CD8-positive, alpha-beta memory T cell (primary cell): Measurements from ENCODE around the gene TYMS. TPM values are rescaled to one million over a fixed set of nuclear protein-coding genes. Genes with fewer than 3 reads are reported as not detected.

Experiments
- CTCF ChIA-PET: fragments of 350-600 bp; sonication (Branson Sonifier 250); formaldehyde crosslinking; loops from one replicate; lab custom pipeline; 2021; ENCODE audit warnings: antibody characterized with exemption; lab: Charles Lee
- POLR2A ChIA-PET: fragments of 350-600 bp; sonication (Branson Sonifier 250); formaldehyde crosslinking; loops from one replicate; lab custom pipeline; 2021; ENCODE audit warnings: antibody characterized with exemption; lab: Charles Lee
- DNase-seq, 5 donors: peaks; one replicate each; pipeline versions ENCODE4 v3.0.0 to v3.0.0-alpha.2; 2020 to 2022; ENCODE audit warnings: mixed read lengths in 1 of 5
- H3K27ac ChIP-seq: one replicate; pipeline ENCODE4 v1.7.0; 2013; ENCODE audit warnings: low read depth, mild to moderate bottlenecking, low read length, moderate library complexity
- H3K27me3 ChIP-seq: 2 replicates; pipeline ENCODE4 v1.7.0; 2013; ENCODE audit warnings: low read length, mild to moderate bottlenecking; ENCODE audit not compliant: insufficient read depth, poor library complexity, severe bottlenecking
- H3K36me3 ChIP-seq: 2 replicates; pipeline ENCODE4 v1.7.0; 2013; ENCODE audit warnings: mild to moderate bottlenecking, low read length, moderate library complexity; ENCODE audit not compliant: insufficient read depth
- H3K4me1 ChIP-seq: 2 replicates; pipeline ENCODE4 v1.7.0; 2013; ENCODE audit warnings: mild to moderate bottlenecking, low read length, moderate library complexity; ENCODE audit not compliant: insufficient read depth
- H3K4me3 ChIP-seq: 2 replicates; pipeline ENCODE4 v1.7.0; 2013; ENCODE audit warnings: mild to moderate bottlenecking, low read length
- H3K9me3 ChIP-seq: 2 replicates; pipeline ENCODE4 v1.7.0; 2013; ENCODE audit warnings: mild to moderate bottlenecking, low read length
- H3K27ac Mint-ChIP-seq, 8 donors: one replicate each; pipeline ENCODE4 v1.8.0; 2020 to 2021; ENCODE audit warnings: mixed read lengths in 8 of 8, mild to moderate bottlenecking in 6 of 8, inconsistent platforms in 3 of 8, moderate library complexity in 3 of 8
- H3K27me3 Mint-ChIP-seq, 2 donors: one replicate each; pipeline ENCODE4 v1.8.0; 2020 to 2021; ENCODE audit warnings: mixed read lengths in 2 of 2, mild to moderate bottlenecking in 1 of 2, moderate library complexity in 1 of 2
- H3K36me3 Mint-ChIP-seq, 3 donors: one replicate each; pipeline ENCODE4 v1.8.0; 2020 to 2021; ENCODE audit warnings: mixed read lengths in 3 of 3, inconsistent platforms in 1 of 3, mild to moderate bottlenecking in 1 of 3
- H3K4me1 Mint-ChIP-seq, 3 donors: one replicate each; pipeline ENCODE4 v1.8.0; 2020 to 2021; ENCODE audit warnings: mixed read lengths in 3 of 3, inconsistent platforms in 1 of 3, mild to moderate bottlenecking in 1 of 3
- H3K4me3 Mint-ChIP-seq, 7 donors: one replicate each; pipeline ENCODE4 v1.8.0; 2020 to 2021; ENCODE audit warnings: mixed read lengths in 7 of 7, mild to moderate bottlenecking in 6 of 7, moderate library complexity in 4 of 7, inconsistent platforms in 2 of 7
- H3K9me3 Mint-ChIP-seq, 5 donors: one replicate each; pipeline ENCODE4 v1.8.0; 2020 to 2022; ENCODE audit warnings: mixed read lengths in 5 of 5, mild to moderate bottlenecking in 3 of 5, moderate library complexity in 2 of 5, inconsistent platforms in 1 of 5
- polyA plus RNA-seq: library from polyadenylated mRNA; unstranded; fragments of 300-500 nt; fragmentation: Illumina TruSeq; gene quantifications from one replicate; pipeline ENCODE4 v1.2.3, GENCODE V29; 2021
- total RNA-seq, 2 experiments: library from RNA; stranded (reverse); gene quantifications; one replicate each; pipeline ENCODE4 v1.2.3, GENCODE V29; 2021

Gene TYMS
- total and polyA plus RNA-seq, 3 experiments from 2014 or later = 2.6 to 307 (median 297) TPM

DNA sequence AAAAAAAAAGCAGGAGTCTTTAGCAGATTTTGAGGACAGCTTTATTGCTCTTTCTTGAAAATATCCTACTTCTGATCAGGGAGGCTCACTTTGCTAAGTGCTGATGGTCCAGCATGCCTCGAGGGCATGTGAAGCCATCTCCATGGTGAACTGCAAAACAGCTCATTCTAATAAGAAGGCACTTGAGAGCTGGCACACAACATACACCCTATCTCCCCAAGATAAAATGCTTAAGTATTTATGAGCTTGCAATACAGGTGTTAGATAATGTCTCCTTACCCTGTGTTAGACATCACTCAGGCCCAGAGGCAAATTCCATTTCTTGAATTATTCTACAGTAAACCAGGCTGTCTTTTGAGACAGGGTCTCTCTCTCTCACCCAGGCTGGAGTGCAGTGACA, 52.3 kb downstream of the TYMS start:
- H3K4me1 Mint-ChIP-seq = peaks cover 30 to 52% (median 48%) of the 10 kb centered on the region in 3 donors
- Histone ChIP-seq H3K4me3 (no peak overlapping the region), H3K36me3 (no peaks in the 10 kb centered on the region), H3K27me3 (no peaks in the 10 kb centered on the region), H3K9me3 (no peaks in the 10 kb centered on the region), H3K4me1 (peaks cover 14% of the 10 kb centered on the region), H3K27ac (no peak overlapping the region)
- H3K4me3 Mint-ChIP-seq = peak overlapping the region in 6 of 7 donors; percentile 9 to 51 (median 38)
- ChIA-PET CTCF (interaction anchor here (0.8 to 1.7 kb wide), 2 partner anchors 23 to 121 kb away, joined by 3 to 6 read pairs; no protein-coding TSS in a partner anchor), POLR2A (no interaction called here)
- H3K27me3 Mint-ChIP-seq = peaks cover 0 to 6% of the 10 kb centered on the region in 2 donors
- peak overlapping the region in 4 of 8 donors; percentile 13 to 81 (median 48) for H3K27ac Mint-ChIP-seq
- H3K9me3 Mint-ChIP-seq = peaks cover 0 to 2% (median 0%) of the 10 kb centered on the region in 5 donors
- peaks cover 0 to 45% (median 15%) of the 10 kb centered on the region in 3 donors for H3K36me3 Mint-ChIP-seq
- no peak for DNase-seq

DNA sequence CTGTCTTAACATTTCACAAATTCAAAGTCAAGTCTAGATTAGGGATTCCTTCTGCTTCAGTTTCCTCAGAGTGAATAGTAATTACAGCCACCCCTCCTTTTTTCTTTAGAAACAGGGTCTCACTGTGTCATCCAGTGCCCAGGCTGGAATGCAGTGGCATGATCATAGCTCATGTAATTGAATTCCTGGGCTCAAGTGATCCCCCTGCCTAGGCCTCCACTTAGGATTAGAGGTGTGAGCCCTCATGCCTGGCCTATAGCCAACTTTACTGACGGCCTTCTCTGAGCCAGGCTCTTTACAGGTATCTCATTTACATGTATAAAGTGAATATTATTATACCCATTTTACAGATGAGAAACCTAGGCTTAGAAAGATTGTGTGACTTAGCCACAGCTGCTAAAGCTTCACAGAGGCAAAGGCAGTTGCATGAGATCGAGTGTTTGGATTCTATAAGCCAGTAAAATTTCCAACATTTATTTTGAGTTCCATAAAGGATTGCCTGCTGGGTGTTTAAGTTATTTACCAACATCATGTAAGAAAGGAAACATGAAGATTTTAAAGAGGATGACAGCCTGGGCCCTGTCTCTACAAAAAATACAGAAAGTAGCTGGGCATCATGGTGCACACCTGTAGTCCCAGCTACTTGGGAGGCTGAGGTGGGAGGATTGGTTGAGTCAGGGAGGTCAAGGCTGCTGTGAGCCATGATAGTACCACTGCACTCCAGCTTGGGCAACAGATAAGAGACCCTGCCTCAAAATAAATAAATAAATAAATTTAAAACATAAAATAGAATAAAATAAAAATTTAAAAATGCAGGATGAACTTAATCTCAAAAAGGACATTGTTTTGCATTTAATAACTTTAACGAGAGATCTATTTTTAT, 53.2 kb downstream of the TYMS start:
- no peaks in the 10 kb centered on the region for H3K36me3 ChIP-seq
- ChIA-PET CTCF (interaction anchor here (0.8 to 1.7 kb wide), 3 partner anchors 29 to 129 kb away, joined by 4 to 6 read pairs (median 6); no protein-coding TSS in a partner anchor), POLR2A (interaction anchor here (1.2 kb wide), 1 partner anchor 102 kb away, joined by 3 read pairs; no protein-coding TSS in a partner anchor)
- no peaks in the 10 kb centered on the region for H3K9me3 ChIP-seq
- Mint-ChIP-seq H3K36me3 (peaks cover 0 to 36% (median 8%) of the 10 kb centered on the region in 3 donors), H3K27me3 (peaks cover 0 to 6% of the 10 kb centered on the region in 2 donors), H3K4me1 (peaks cover 28 to 44% (median 40%) of the 10 kb centered on the region in 3 donors), H3K27ac (peak overlapping the region in 6 of 8 donors; percentile 74 to 98 (median 96)), H3K9me3 (peaks cover 0 to 2% (median 0%) of the 10 kb centered on the region in 5 donors), H3K4me3 (peak overlapping the region; percentile 82 to 97 (median 86))
- H3K4me3 ChIP-seq = peak overlapping the region; percentile 88
- no peak overlapping the region for H3K27ac ChIP-seq
- H3K27me3 ChIP-seq = no peaks in the 10 kb centered on the region
- DNase-seq = no peak
- peaks cover 14% of the 10 kb centered on the region for H3K4me1 ChIP-seq

DNA sequence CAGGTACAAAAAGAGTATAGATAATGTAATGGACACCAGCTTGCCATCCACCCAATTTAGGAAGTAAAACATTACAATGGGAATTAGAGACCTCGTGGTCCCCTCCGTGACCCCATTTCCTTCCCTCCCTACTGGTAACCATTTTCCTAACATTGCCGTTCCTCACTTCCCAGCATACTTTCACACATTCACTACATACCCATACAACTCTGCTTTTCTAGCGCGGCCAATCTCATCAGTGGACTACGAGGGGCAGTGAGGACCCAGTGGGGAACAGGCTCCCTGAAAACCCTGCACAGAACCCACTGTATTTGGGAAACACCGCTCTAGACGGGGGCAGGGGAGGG, 53.8 kb downstream of the TYMS start:
- Histone ChIP-seq H3K4me1 (peaks cover 14% of the 10 kb centered on the region), H3K4me3 (peak overlapping the region; percentile 88), H3K27me3 (no peaks in the 10 kb centered on the region), H3K27ac (peak overlapping the region; percentile 92), H3K36me3 (no peaks in the 10 kb centered on the region), H3K9me3 (no peaks in the 10 kb centered on the region)
- peaks cover 0 to 31% (median 8%) of the 10 kb centered on the region in 3 donors for H3K36me3 Mint-ChIP-seq
- peaks cover 0 to 6% of the 10 kb centered on the region in 2 donors for H3K27me3 Mint-ChIP-seq
- H3K4me1 Mint-ChIP-seq = peaks cover 28 to 40% (median 38%) of the 10 kb centered on the region in 3 donors
- peak overlapping the region; percentile 84 to 98 (median 95) for H3K27ac Mint-ChIP-seq
- ChIA-PET POLR2A (interaction anchor here (1.2 kb wide), 1 partner anchor 101 kb away, joined by 3 read pairs; no protein-coding TSS in a partner anchor), CTCF (interaction anchor here (0.8 to 1.7 kb wide), 3 partner anchors 29 to 128 kb away, joined by 4 to 6 read pairs (median 6); no protein-coding TSS in a partner anchor)
- H3K9me3 Mint-ChIP-seq = peaks cover 0 to 2% (median 0%) of the 10 kb centered on the region in 5 donors
- no peak for DNase-seq
- peak overlapping the region; percentile 82 to 97 (median 86) for H3K4me3 Mint-ChIP-seq

DNA sequence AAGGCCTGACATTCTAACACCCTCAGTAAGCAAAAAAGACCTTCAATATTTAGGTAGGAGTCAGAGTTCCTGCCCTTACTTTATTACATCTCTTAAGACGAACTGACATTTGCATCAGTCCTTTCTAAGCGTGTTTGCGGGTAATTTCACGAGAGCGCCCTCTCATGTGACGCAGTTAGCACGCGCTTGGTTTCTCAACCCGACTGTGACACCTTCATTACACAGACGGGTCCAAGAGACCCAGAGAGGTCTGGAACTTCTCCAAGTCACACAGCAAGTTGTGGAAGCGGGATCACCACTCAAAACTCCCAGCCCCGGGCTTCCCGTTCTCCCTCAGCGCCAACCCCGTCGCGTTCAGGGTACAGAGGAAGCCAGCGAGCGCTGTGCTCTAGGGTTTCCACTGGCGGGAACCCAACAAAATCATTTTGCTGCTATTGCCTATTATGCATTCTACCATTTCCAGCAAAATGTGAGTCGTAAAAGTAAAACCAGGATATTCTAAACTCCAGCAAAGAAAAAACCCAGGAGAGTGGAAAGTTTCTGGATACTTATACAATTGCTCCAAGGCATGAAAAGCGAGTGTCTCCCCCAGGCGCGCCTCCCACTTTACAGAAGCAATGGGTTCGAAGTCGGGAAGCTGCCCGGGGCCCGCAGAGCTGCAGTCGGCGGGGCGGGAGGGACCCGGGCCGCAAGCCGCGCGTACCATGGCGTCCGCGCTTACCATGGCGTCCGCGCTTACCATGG, 54.4 kb downstream of the TYMS start:
- H3K27ac Mint-ChIP-seq = peak overlapping the region; percentile 84 to 98 (median 95)
- H3K4me1 Mint-ChIP-seq = peaks cover 28 to 37% (median 35%) of the 10 kb centered on the region in 3 donors
- H3K36me3 Mint-ChIP-seq = peaks cover 0 to 27% (median 8%) of the 10 kb centered on the region in 3 donors
- DNase-seq = peak; percentile 45 to 83 (median 80)
- POLR2A ChIA-PET = interaction anchor here (0.9 to 1.5 kb wide), 4 partner anchors 101 to 444 kb away, joined by 4 to 6 read pairs (median 4); partner anchors contain the start of gene THOC1
- H3K27ac ChIP-seq = peak overlapping the region; percentile 92
- H3K27me3 ChIP-seq = no peaks in the 10 kb centered on the region
- H3K4me3 Mint-ChIP-seq = peak overlapping the region; percentile 82 to 97 (median 86)
- H3K27me3 Mint-ChIP-seq = peaks cover 0 to 6% of the 10 kb centered on the region in 2 donors
- H3K9me3 ChIP-seq = no peaks in the 10 kb centered on the region
- CTCF ChIA-PET = interaction anchor here (1.0 to 1.7 kb wide), 8 partner anchors 14 to 128 kb away, joined by 3 to 8 read pairs (median 4); no protein-coding TSS in a partner anchor
- peaks cover 0 to 2% (median 0%) of the 10 kb centered on the region in 5 donors for H3K9me3 Mint-ChIP-seq
- H3K4me1 ChIP-seq = peaks cover 14% of the 10 kb centered on the region
- no peaks in the 10 kb centered on the region for H3K36me3 ChIP-seq
- H3K4me3 ChIP-seq = peak overlapping the region; percentile 88

DNA sequence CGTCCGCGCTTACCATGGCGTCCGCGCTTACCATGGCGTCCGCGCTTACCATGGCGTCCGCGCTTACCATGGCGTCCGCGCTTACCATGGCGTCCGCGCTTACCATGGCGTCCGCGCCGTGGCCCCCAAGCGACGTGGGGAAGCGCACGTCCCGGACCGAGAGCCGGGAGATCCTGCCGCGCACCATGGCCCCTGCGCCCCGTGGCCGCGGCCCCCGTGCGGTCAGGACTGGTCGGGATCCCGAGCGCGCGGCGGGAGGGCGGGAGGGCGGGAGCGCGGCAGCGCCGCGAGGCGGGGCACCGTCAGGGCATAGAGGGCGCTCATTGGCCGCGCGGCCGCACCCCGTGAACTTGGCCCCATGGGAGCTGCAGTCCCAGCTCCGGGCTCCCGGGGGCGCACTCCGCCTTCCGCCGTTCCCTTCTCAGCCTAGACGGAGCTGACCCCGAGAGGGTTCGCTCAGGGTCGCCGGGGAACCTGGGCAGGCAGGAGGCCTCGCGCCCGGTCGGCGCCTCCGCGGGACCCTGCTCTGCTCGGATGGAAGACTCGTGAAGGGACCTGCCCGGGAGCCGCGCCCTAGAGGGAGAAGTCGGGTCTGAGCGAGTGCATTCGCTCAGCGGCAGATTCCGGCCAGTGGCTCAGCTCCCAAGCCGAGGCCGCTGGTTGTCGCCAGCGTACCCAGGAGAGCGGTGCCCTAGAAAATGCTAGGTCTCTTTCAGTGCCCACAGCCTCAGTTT, 55.1 kb downstream of the TYMS start, which contains the start of gene ENOSF1:
ENOSF1 (minus strand) TSS at position 230 of the 734 bp plus-strand sequence; CDS start at position 187, 43 bp downstream.
- Mint-ChIP-seq H3K9me3 (peaks cover 0 to 2% (median 0%) of the 10 kb centered on the region in 5 donors), H3K4me1 (peaks cover 28 to 37% (median 35%) of the 10 kb centered on the region in 3 donors), H3K27me3 (peaks cover 0 to 6% of the 10 kb centered on the region in 2 donors), H3K27ac (peak within 1 kb of the TSS; percentile 84 to 98 (median 95)), H3K36me3 (peaks cover 0 to 24% (median 8%) of the 10 kb centered on the region in 3 donors), H3K4me3 (peak within 1 kb of the TSS; percentile 82 to 97 (median 86))
- H3K27me3 ChIP-seq = no peaks in the 10 kb centered on the region
- no peaks in the 10 kb centered on the region for H3K9me3 ChIP-seq
- H3K4me1 ChIP-seq = peaks cover 14% of the 10 kb centered on the region
- peak within 1 kb of the TSS; percentile 88 for H3K4me3 ChIP-seq
- no peaks in the 10 kb centered on the region for H3K36me3 ChIP-seq
- DNase-seq = peak; percentile 63 to 82 (median 77)
- ChIA-PET POLR2A (interaction anchor here (0.9 to 1.5 kb wide), 4 partner anchors 101 to 445 kb away, joined by 4 to 6 read pairs (median 4); partner anchors contain the start of gene THOC1), CTCF (interaction anchor here (1.0 to 1.4 kb wide), 7 partner anchors 14 to 127 kb away, joined by 3 to 8 read pairs (median 4); no protein-coding TSS in a partner anchor)
- peak within 1 kb of the TSS; percentile 92 for H3K27ac ChIP-seq

DNA sequence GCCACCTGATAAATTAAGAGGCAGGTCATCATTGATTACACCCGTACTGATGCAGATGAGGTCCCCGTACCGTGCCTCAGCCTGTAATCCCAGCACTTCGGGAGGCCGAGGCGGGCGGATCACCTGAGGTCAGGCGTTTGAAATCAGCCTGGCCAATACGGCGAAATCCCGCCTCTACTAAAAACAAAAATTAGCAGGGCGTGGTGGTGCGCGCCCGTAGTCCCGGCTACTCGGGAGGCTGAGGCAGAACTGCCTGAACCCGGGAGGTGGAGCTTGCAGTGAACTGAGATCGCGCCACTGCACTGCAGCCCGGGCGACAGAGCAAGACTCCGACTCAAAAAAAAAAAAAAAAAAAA, 55.7 kb downstream of the TYMS start:
- POLR2A ChIA-PET = interaction anchor here (0.9 to 1.5 kb wide), 4 partner anchors 100 to 445 kb away, joined by 4 to 6 read pairs (median 4); partner anchors contain the start of gene THOC1
- Mint-ChIP-seq H3K9me3 (peaks cover 0 to 2% (median 0%) of the 10 kb centered on the region in 5 donors), H3K27me3 (peaks cover 0 to 6% of the 10 kb centered on the region in 2 donors), H3K4me3 (peak overlapping the region; percentile 54 to 88 (median 70)), H3K36me3 (peaks cover 0 to 22% (median 8%) of the 10 kb centered on the region in 3 donors), H3K4me1 (peaks cover 27 to 36% (median 35%) of the 10 kb centered on the region in 3 donors), H3K27ac (peak overlapping the region in 3 of 8 donors; percentile 76 to 85 (median 77))
- Histone ChIP-seq H3K27me3 (no peaks in the 10 kb centered on the region), H3K36me3 (no peaks in the 10 kb centered on the region), H3K4me3 (peak overlapping the region; percentile 32), H3K9me3 (no peaks in the 10 kb centered on the region), H3K27ac (no peak overlapping the region), H3K4me1 (peaks cover 14% of the 10 kb centered on the region)
- CTCF ChIA-PET = interaction anchor here (1.0 to 1.4 kb wide), 7 partner anchors 13 to 126 kb away, joined by 3 to 8 read pairs (median 4); no protein-coding TSS in a partner anchor
- peak in 1 of 5 donors; percentile 46 for DNase-seq
